HUES64 (cell line): ENCODE results near the gene JMY. TPM values are rescaled to one million over a fixed set of nuclear protein-coding genes. Genes with fewer than 3 reads are reported as not detected.

ENCODE experiments used
- H3K27ac ChIP-seq: 2 replicates; pipeline ENCODE4 v1.7.0; 2013; ENCODE audit warnings: low read depth, low read length, inconsistent platforms
- H3K27me3 ChIP-seq: 2 replicates; pipeline ENCODE4 v1.6.1; 2013; ENCODE audit warnings: mild to moderate bottlenecking, low read length; ENCODE audit not compliant: insufficient read depth
- H3K36me3 ChIP-seq: 2 replicates; pipeline ENCODE4 v1.6.1; 2013; ENCODE audit warnings: mild to moderate bottlenecking, low read length; ENCODE audit not compliant: insufficient read depth
- H3K4me1 ChIP-seq: 2 replicates; pipeline ENCODE4 v1.6.1; 2013; ENCODE audit warnings: mild to moderate bottlenecking, low read length, moderate library complexity; ENCODE audit not compliant: insufficient read depth
- H3K4me3 ChIP-seq: 2 replicates; pipeline ENCODE4 v1.5.1; 2013; ENCODE audit warnings: mild to moderate bottlenecking, low read length, moderate library complexity
- H3K9ac ChIP-seq: 2 replicates; pipeline ENCODE4 v1.6.1; 2013; ENCODE audit warnings: mild to moderate bottlenecking, low read depth, low read length
- H3K9me3 ChIP-seq: 2 replicates; pipeline ENCODE4 v1.6.1; 2013; ENCODE audit warnings: low read depth, low read length; ENCODE audit not compliant: insufficient read depth
- WGBS: fragments of 150-250, 120-280 bp; methylation state at CpG from one replicate; pipeline ENCODE4 v1.1.7; 2013; ENCODE audit warnings: missing lambda C conversion rate; 5-methylcytosine and 5-hydroxymethylcytosine counted together
- polyA plus RNA-seq, 2 experiments: library from polyadenylated mRNA; stranded (reverse); fragments of 50-300 nt; gene quantifications; one replicate each; pipeline ENCODE4 v1.2.3, GENCODE V29; 2013

Gene JMY
- 4.3 TPM for polyA plus RNA-seq (2013, experiment 1 of 2)
- polyA plus RNA-seq (2013, experiment 2 of 2), result 3.8 TPM

- peaks cover 10% of the 10 kb centered on the region for H3K4me1 ChIP-seq
Observed at GRCh38 chr5:79235634-79236361, at the start of gene JMY. TSS of gene JMY (plus strand) at chr5:79236131. CDS start at chr5:79236651, 520 bp downstream.

GRCh38 chr5:79186455-79186854, 49.5 kb upstream of the JMY start:
- 86% methylated on average over 1 of the region's 1 CpG for WGBS
- Histone ChIP-seq H3K4me1 (no peaks in the 10 kb centered on the region), H3K36me3 (no peaks in the 10 kb centered on the region), H3K9ac (no peak overlapping the region), H3K27ac (no peak overlapping the region), H3K9me3 (no peaks in the 10 kb centered on the region), H3K27me3 (no peaks in the 10 kb centered on the region), H3K4me3 (no peak overlapping the region)

More at GRCh38 chr5:79235634-79236361, at the start of gene JMY:
- Histone ChIP-seq H3K27ac (peak within 1 kb of the TSS; percentile 90; the same call in 1 of the 2 replicates), H3K36me3 (no peaks in the 10 kb centered on the region), H3K9me3 (no peaks in the 10 kb centered on the region), H3K27me3 (peaks cover 25% of the 10 kb centered on the region), H3K9ac (peak within 1 kb of the TSS; percentile 91), H3K4me3 (peak within 1 kb of the TSS; percentile 90)
- WGBS, result under 1% methylated on average over 83 of the region's 83 CpGs

GRCh38 chr5:79189439-79190234, 46.3 kb upstream of the JMY start:
- WGBS, result 91% methylated on average over 7 of the region's 8 CpGs
- no peaks in the 10 kb centered on the region for H3K36me3 ChIP-seq
- H3K4me1 ChIP-seq, result no peaks in the 10 kb centered on the region
- H3K9ac ChIP-seq, result no peak overlapping the region
- no peaks in the 10 kb centered on the region for H3K27me3 ChIP-seq
- H3K4me3 ChIP-seq, result no peak overlapping the region
- H3K9me3 ChIP-seq, result no peaks in the 10 kb centered on the region
- H3K27ac ChIP-seq, result no peak overlapping the region

- Histone ChIP-seq H3K9me3 (no peaks in the 10 kb centered on the region), H3K27me3 (no peaks in the 10 kb centered on the region), H3K27ac (no peak overlapping the region), H3K4me1 (no peaks in the 10 kb centered on the region), H3K9ac (no peak overlapping the region), H3K36me3 (no peaks in the 10 kb centered on the region), H3K4me3 (no peak overlapping the region)
- no CpG with 5 or more reads among the region's 2 CpGs for WGBS
Observed at GRCh38 chr5:79190235-79190529, 45.7 kb upstream of the JMY start.

GRCh38 chr5:79191457-79191856, 44.5 kb upstream of the JMY start:
- H3K9me3 ChIP-seq, result no peaks in the 10 kb centered on the region
- H3K9ac ChIP-seq, result no peak overlapping the region
- no peak overlapping the region for H3K27ac ChIP-seq
- H3K27me3 ChIP-seq, result no peaks in the 10 kb centered on the region
- WGBS, result 89% methylated on average over 6 of the region's 6 CpGs
- H3K36me3 ChIP-seq, result no peaks in the 10 kb centered on the region
- H3K4me3 ChIP-seq, result no peak overlapping the region
- H3K4me1 ChIP-seq, result no peaks in the 10 kb centered on the region

GRCh38 chr5:79193643-79194042, 42.3 kb upstream of the JMY start:
- no peaks in the 10 kb centered on the region for H3K27me3 ChIP-seq
- WGBS, result 89% methylated on average over 4 of the region's 4 CpGs
- no peak overlapping the region for H3K4me3 ChIP-seq
- no peaks in the 10 kb centered on the region for H3K9me3 ChIP-seq
- H3K36me3 ChIP-seq, result no peaks in the 10 kb centered on the region
- H3K27ac ChIP-seq, result no peak overlapping the region
- H3K4me1 ChIP-seq, result no peaks in the 10 kb centered on the region
- no peak overlapping the region for H3K9ac ChIP-seq

- H3K36me3 ChIP-seq, result no peaks in the 10 kb centered on the region
- H3K4me1 ChIP-seq, result no peaks in the 10 kb centered on the region
- no peaks in the 10 kb centered on the region for H3K9me3 ChIP-seq
- 100% methylated on average over 1 of the region's 3 CpGs for WGBS
- H3K9ac ChIP-seq, result no peak overlapping the region
- no peak overlapping the region for H3K4me3 ChIP-seq
- no peaks in the 10 kb centered on the region for H3K27me3 ChIP-seq
- no peak overlapping the region for H3K27ac ChIP-seq
Observed at GRCh38 chr5:79200573-79201183, 35.3 kb upstream of the JMY start.

GRCh38 chr5:79201206-79201605, 34.7 kb upstream of the JMY start:
- 75% methylated on average over 4 of the region's 4 CpGs for WGBS
- no peaks in the 10 kb centered on the region for H3K9me3 ChIP-seq
- H3K36me3 ChIP-seq, result no peaks in the 10 kb centered on the region
- no peaks in the 10 kb centered on the region for H3K27me3 ChIP-seq
- no peak overlapping the region; the same call in 1 of the 2 replicates for H3K27ac ChIP-seq
- H3K4me3 ChIP-seq, result no peak overlapping the region
- H3K4me1 ChIP-seq, result no peaks in the 10 kb centered on the region
- H3K9ac ChIP-seq, result no peak overlapping the region

GRCh38 chr5:79202076-79202475, 33.9 kb upstream of the JMY start:
- Histone ChIP-seq H3K36me3 (no peaks in the 10 kb centered on the region), H3K9me3 (no peaks in the 10 kb centered on the region), H3K4me3 (no peak overlapping the region), H3K9ac (no peak overlapping the region), H3K27ac (no peak overlapping the region), H3K27me3 (no peaks in the 10 kb centered on the region), H3K4me1 (no peaks in the 10 kb centered on the region)

- Histone ChIP-seq H3K27me3 (no peaks in the 10 kb centered on the region), H3K4me1 (no peaks in the 10 kb centered on the region), H3K36me3 (no peaks in the 10 kb centered on the region), H3K4me3 (no peak overlapping the region), H3K9ac (no peak overlapping the region), H3K27ac (no peak overlapping the region), H3K9me3 (no peaks in the 10 kb centered on the region)
- 83% methylated on average over 2 of the region's 3 CpGs for WGBS
Observed at GRCh38 chr5:79205965-79206364, 30.0 kb upstream of the JMY start.

GRCh38 chr5:79206541-79206940, 29.4 kb upstream of the JMY start:
- H3K4me3 ChIP-seq, result no peak overlapping the region
- H3K9ac ChIP-seq, result no peak overlapping the region
- H3K4me1 ChIP-seq, result no peaks in the 10 kb centered on the region
- no peaks in the 10 kb centered on the region for H3K9me3 ChIP-seq
- no peak overlapping the region for H3K27ac ChIP-seq
- 99% methylated on average over 3 of the region's 3 CpGs for WGBS
- H3K27me3 ChIP-seq, result no peaks in the 10 kb centered on the region
- H3K36me3 ChIP-seq, result no peaks in the 10 kb centered on the region
